ENCODE results near the gene PTX3. TPM values are rescaled to one million over a fixed set of nuclear protein-coding genes. Genes with fewer than 3 reads are reported as not detected.

The PTX3 gene
- total RNA-seq, 1 experiment from 2014 or later = 0.59 TPM

DNA sequence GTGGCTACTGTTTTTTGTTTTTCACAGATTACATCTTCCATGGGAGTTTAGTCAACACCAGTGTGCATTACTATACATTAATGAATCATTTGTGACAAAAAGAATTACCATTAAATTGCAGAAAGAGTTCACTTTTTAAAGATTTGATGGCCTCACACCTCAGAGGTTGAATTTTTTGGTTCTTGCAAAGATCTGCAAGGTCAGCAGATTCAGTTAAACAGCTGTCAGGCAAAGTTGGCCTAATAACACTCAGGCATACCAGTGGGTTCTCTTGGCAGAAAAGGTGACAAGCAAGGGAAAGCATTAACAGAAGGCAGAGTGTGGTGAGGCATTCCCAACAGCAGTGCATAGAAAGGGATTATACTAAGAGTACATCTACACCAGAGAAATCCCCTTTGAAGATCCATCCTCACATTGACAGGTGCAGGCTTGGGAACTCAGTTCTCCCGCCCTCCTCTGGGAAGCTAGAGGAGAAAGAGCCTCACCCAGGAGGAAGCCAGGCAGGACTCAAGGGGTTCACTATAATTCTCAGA, 24.3 kb upstream of the PTX3 start (continued):
- TF ChIP-seq, protein P1, sequence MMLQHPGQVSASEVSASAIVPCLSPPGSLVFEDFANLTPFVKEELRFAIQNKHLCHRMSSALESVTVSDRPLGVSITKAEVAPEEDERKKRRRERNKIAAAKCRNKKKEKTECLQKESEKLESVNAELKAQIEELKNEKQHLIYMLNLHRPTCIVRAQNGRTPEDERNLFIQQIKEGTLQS (CRISPR knock-in tag; conservative IDR thresholded peaks at IDR 0.05) = no peak
- no peak for TF ChIP-seq TCF7 (CRISPR knock-in tag; IDR thresholded peaks at IDR 0.05; ENCODE audit: low read depth)
- no peak for TF ChIP-seq KAT7 (CRISPR knock-in tag; IDR thresholded peaks at IDR 0.05; ENCODE audit: borderline replicate concordance)
- TF ChIP-seq, protein P2, sequence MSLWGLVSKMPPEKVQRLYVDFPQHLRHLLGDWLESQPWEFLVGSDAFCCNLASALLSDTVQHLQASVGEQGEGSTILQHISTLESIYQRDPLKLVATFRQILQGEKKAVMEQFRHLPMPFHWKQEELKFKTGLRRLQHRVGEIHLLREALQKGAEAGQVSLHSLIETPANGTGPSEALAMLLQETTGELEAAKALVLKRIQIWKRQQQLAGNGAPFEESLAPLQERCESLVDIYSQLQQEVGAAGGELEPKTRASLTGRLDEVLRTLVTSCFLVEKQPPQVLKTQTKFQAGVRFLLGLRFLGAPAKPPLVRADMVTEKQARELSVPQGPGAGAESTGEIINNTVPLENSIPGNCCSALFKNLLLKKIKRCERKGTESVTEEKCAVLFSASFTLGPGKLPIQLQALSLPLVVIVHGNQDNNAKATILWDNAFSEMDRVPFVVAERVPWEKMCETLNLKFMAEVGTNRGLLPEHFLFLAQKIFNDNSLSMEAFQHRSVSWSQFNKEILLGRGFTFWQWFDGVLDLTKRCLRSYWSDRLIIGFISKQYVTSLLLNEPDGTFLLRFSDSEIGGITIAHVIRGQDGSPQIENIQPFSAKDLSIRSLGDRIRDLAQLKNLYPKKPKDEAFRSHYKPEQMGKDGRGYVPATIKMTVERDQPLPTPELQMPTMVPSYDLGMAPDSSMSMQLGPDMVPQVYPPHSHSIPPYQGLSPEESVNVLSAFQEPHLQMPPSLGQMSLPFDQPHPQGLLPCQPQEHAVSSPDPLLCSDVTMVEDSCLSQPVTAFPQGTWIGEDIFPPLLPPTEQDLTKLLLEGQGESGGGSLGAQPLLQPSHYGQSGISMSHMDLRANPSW (CRISPR knock-in tag; conservative IDR thresholded peaks at IDR 0.05; ENCODE audit: low read depth) = no peak

- POLR2A ChIA-PET = no interaction called here
- H3K4me3 Mint-ChIP-seq = no peak overlapping the region
Measured at GRCh38 chr3:157414861-157415260, 21.8 kb upstream of the PTX3 start.

DNA sequence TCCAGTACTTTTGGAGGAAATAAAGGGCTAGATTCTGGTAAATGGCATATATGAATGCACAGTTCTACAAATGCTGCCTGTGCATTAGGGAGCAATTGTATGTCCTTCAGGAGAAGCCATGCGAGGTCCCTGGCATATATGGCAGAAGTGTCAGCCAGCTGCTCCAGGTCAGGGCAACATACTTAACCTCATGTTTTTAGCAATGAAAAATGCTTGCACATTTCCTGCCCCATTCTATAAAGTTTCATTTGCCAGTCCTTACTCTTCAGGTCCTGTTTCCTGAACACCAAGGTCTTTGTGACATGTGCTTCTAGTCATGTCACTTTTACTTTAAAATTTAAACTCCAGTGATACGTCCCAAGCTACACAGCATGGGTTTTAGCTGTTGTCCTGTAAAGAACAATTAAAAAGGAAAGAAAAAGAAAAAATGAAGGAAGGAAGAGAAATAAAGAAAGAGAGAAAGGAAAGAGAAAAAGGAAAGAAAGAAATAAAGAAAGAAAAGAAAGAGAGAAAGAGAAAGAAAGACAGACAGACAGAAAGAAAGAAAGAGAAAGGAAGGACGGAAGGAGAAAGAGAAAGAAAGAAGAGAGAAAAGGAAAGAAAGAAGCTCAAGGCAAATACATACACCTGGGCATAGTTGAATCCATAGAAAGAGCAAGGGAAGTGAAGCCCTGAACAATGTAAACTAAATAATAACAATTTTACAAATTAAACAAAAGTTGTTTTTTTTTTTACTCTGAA, 20.1 kb upstream of the PTX3 start:
- Mint-ChIP-seq H3K4me3 (no peak overlapping the region), H3K4me1 (peaks cover 5% of the 10 kb centered on the region; the same call in 1 of the 2 replicates), H3K36me3 (0 out of 2 replicates have a peak, but pooled peaks cover 5% of the 10 kb centered on the region), H3K27ac (no peak overlapping the region), H3K9me3 (no peaks in the 10 kb centered on the region), H3K27me3 (ENCODE audit: low read depth) (no peaks in the 10 kb centered on the region)
- POLR2A ChIA-PET = no interaction called here
- no peak for ATAC-seq
- no peak for DNase-seq (ENCODE audit: low spot score)
- CTCF ChIA-PET = no interaction called here
- TF ChIP-seq E2F5 (CRISPR knock-in tag; IDR thresholded peaks at IDR 0.05) = no peak
- no peak for TF ChIP-seq ZNF263 (CRISPR knock-in tag; IDR thresholded peaks at IDR 0.05; ENCODE audit: low read depth)
- no peak for TF ChIP-seq CBFB (CRISPR knock-in tag; IDR thresholded peaks at IDR 0.05; ENCODE audit: low read depth)
- no peak for TF ChIP-seq TP53 (CRISPR knock-in tag; IDR thresholded peaks at IDR 0.05)
- TF ChIP-seq PRRX2 (CRISPR knock-in tag; IDR thresholded peaks at IDR 0.05) = no peak

More at GRCh38 chr3:157414861-157415260, 21.8 kb upstream of the PTX3 start:
- CTCF ChIA-PET = no interaction called here
- no peaks in the 10 kb centered on the region for H3K9me3 Mint-ChIP-seq
- DNase-seq (ENCODE audit: low spot score) (no peak), ATAC-seq (no peak)
- H3K36me3 Mint-ChIP-seq = 0 out of 2 replicates have a peak, but pooled peaks cover 5% of the 10 kb centered on the region
- no peak overlapping the region for H3K27ac Mint-ChIP-seq
- no peak for TF ChIP-seq RORB (CRISPR knock-in tag; IDR thresholded peaks at IDR 0.05)
- no peaks in the 10 kb centered on the region for H3K27me3 Mint-ChIP-seq (ENCODE audit: low read depth)
- peaks cover 9% of the 10 kb centered on the region; the same call in 1 of the 2 replicates for H3K4me1 Mint-ChIP-seq

GRCh38 chr3:157417247-157417646, 19.4 kb upstream of the PTX3 start:
- no peak for DNase-seq (ENCODE audit: low spot score)
- Mint-ChIP-seq H3K36me3 (0 out of 2 replicates have a peak, but pooled peaks cover under 1% of the 10 kb centered on the region), H3K4me1 (peaks cover 5% of the 10 kb centered on the region; the same call in 1 of the 2 replicates), H3K9me3 (no peaks in the 10 kb centered on the region), H3K4me3 (no peak overlapping the region), H3K27me3 (ENCODE audit: low read depth) (no peaks in the 10 kb centered on the region), H3K27ac (no peak overlapping the region)
- ChIA-PET CTCF (no interaction called here), POLR2A (no interaction called here)
- ATAC-seq = no peak
- no peak for TF ChIP-seq NFE2L1 (CRISPR knock-in tag; IDR thresholded peaks at IDR 0.05)
- TF ChIP-seq, protein P3, sequence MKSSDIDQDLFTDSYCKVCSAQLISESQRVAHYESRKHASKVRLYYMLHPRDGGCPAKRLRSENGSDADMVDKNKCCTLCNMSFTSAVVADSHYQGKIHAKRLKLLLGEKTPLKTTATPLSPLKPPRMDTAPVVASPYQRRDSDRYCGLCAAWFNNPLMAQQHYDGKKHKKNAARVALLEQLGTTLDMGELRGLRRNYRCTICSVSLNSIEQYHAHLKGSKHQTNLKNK (CRISPR knock-in tag; IDR thresholded peaks at IDR 0.05) = no peak
- TF ChIP-seq, protein P4, sequence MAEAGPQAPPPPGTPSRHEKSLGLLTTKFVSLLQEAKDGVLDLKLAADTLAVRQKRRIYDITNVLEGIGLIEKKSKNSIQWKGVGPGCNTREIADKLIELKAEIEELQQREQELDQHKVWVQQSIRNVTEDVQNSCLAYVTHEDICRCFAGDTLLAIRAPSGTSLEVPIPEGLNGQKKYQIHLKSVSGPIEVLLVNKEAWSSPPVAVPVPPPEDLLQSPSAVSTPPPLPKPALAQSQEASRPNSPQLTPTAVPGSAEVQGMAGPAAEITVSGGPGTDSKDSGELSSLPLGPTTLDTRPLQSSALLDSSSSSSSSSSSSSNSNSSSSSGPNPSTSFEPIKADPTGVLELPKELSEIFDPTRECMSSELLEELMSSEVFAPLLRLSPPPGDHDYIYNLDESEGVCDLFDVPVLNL (CRISPR knock-in tag; IDR thresholded peaks at IDR 0.05; ENCODE audit: borderline replicate concordance, low read depth) = no peak
- no peak for TF ChIP-seq ZNF396 (CRISPR knock-in tag; IDR thresholded peaks at IDR 0.05; ENCODE audit: borderline replicate concordance)
- no peak for TF ChIP-seq ZNF138 (CRISPR knock-in tag; conservative IDR thresholded peaks at IDR 0.05)
- no peak for TF ChIP-seq ZNF512 (CRISPR knock-in tag; IDR thresholded peaks at IDR 0.05; ENCODE audit: borderline replicate concordance)
- no peak for TF ChIP-seq MXD4 (CRISPR knock-in tag; IDR thresholded peaks at IDR 0.05; ENCODE audit: borderline replicate concordance)
- no peak for TF ChIP-seq ZNF219 (CRISPR knock-in tag; IDR thresholded peaks at IDR 0.05; ENCODE audit: borderline replicate concordance)
- TF ChIP-seq ETV6 (CRISPR knock-in tag; IDR thresholded peaks at IDR 0.05) = no peak
- no peak for TF ChIP-seq ZBTB43 (CRISPR knock-in tag; IDR thresholded peaks at IDR 0.05)
- TF ChIP-seq NR3C1 (CRISPR knock-in tag; conservative IDR thresholded peaks at IDR 0.05; ENCODE audit: low read depth) = no peak
- no peak for TF ChIP-seq CBFB (CRISPR knock-in tag; IDR thresholded peaks at IDR 0.05; ENCODE audit: low read depth)
